HG02981 (cell line): ENCODE data around the gene TSPAN5.
"Not testable (repeated sequence)": the region's sequence is repeated elsewhere in the genome, so short reads cannot be mapped to it uniquely, and the experiment has no call there.

Experiments used
- ATAC-seq: cut with Tn5 transposase; IDR thresholded peaks from one replicate; pipeline ENCODE4 v1.9.1; 2021; ENCODE audit warnings: mild to moderate bottlenecking, moderate library complexity; ENCODE audit not compliant: unreplicated experiment

The TSPAN5 gene

DNA sequence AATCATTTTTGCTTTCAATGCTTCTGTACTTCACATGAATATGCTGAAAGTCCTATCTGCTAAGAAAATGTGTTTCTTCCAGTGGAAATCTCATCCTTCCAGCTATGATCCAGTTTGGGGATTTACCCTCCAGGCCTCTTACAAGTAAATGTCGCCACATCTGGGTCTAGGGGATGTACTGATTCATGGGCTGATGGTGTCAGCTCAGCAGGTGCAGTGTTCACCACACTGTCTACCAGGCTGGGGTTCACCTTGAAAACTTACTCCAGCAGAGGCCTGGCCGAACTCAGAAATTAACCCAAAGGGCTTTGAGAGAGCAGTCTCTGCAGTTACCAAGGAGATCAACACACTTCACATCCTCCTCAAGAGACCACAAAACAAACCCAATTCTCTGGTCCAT lies 154.3 kb downstream of the TSPAN5 start:
- ATAC-seq = no peak

DNA sequence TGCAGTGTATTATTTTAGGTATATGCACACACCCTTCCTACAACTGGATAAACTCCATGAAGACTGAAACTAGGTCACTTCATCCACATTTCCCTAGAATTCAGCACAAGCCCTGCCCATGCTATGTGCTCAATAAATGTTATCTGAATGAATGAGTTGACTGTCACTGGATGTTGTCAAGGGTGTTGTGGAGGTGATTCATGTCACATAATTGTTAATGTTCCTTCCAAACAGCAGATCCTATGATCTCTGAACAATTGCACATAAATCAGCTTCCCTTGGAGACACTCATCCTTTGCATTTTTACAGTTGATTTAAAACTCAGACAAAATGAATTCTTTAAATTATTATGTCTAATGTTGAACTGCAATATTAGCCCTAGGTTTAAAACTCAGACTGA lies 154.7 kb downstream of the TSPAN5 start:
- no peak for ATAC-seq

DNA sequence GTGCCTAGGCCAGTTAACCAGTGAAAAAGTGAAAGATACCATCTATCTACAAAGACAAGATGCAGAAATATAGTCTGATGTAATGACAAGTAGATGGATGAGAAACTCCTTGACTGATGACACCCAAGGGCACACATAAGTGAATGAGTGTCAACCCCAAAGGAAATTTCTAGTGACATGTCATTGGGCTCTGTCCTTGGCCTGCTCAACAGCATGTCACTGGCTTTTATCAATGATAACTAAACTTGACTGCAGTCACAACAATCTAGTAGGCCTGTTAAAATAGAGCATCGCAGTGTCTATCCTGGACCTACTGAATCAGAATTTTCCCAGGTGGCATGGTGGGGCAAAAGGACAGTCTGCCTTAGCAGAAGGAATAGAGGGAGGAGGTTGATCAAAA lies 155.8 kb downstream of the TSPAN5 start:
- ATAC-seq = no peak

DNA sequence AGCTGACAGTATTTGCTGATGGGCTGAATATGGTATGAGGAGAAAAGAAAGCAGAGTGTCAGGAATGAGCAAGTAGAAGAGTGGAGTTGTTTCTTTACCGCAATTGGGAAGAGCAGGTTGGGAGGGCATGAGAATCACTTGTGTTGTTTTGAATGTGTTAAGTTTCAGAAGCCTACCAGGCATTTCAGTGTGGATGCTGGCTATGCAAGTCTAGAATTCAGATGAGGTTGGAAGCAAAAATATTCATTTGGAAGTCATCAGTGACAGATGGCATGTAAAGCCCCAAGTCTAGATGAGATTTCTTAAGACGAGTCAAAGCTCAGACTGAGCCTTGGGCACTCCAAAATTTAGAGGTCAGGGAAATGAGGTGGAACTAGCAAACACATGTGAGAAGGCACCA lies 156.4 kb downstream of the TSPAN5 start:
- ATAC-seq = no peak

DNA sequence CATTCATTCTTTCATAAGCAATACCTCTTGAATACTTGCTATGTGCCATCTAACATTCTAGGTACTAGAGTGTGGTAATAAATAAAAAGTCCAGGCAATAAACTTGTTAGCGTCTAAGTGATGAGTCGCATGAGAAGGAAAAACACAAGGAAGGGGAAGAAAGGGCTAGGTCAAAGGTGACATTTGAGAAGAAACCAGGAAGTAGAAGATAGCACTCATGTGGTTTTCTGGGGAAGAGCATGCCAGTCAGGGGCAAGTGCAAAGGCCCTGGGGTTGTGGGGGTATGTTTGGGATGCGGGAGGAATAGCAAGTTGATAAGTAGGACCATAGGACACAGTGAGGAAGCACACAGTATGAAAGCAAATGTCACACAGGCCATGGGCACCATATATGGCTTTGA lies 157.0 kb downstream of the TSPAN5 start:
- no peak for ATAC-seq

DNA sequence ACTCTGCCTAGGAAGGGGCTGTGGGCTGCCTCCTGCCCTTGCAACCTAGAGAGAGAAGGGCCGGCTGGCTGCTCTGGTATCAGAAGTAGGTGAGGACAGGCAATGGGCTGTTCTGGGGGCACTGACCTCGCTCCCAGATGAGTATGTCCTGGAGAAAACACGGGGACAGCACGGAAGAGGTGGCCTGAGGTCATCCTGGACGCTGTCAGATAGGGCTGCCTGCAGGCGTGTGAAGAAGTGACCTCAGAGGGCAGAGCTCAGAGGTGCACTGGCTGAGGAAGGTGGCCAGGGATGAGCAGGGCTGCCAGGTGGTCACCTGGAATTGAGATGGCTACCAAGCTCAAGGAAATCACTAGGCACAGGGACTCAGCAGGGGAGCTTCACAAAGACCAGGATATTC lies 159.6 kb downstream of the TSPAN5 start:
- ATAC-seq = no peak

DNA sequence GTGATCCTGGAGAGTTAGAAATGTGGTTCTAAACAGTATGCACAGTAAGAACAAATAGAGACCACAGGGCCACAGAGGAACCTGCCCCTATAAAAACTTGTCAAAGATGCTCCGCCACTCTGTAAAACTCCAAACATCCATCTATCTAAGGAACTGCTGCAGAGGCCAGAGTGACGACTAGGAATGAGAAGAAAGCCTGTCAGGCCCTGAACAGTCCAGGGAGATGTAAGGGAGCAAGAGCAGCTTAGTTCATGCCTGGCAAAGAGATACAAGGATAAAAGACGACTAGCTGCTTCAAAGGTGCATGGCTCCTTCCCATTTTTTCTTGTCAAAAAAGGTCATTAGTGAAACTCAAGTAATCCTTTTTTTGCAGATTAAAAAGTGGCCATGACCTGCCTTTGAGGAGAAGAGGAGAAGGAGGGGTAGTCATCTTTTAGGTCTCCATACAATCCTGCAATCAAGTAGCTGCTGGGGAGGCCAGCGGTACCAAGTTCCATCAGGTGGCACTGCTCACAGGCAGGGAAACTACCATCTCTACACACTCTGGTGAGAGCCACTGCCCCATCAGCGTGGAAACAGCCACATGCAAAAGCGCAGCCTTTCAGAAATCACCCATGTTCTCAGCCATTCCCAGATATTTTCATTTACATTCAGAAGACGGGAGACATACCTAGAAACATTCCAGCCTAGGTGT lies 162.1 kb downstream of the TSPAN5 start:
- no peak for ATAC-seq

DNA sequence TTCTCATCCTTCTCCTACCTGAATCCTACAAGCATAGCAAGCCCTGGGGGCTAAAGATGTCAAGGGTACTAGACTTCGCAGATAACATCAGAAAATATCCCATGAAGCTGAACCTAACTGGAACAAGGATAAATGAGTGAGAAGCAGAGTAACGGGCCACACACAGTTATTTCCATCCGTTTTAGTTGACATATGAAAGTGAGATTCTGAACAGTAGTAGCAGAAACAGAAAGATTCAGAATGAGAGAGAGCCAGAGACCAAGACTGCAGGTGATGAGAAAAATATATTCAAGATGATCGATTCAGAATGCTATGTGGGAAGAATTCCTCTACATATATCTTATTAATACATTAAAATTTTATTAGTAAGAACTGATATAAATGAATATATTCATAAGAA lies 165.1 kb downstream of the TSPAN5 start:
- ATAC-seq = no peak

DNA sequence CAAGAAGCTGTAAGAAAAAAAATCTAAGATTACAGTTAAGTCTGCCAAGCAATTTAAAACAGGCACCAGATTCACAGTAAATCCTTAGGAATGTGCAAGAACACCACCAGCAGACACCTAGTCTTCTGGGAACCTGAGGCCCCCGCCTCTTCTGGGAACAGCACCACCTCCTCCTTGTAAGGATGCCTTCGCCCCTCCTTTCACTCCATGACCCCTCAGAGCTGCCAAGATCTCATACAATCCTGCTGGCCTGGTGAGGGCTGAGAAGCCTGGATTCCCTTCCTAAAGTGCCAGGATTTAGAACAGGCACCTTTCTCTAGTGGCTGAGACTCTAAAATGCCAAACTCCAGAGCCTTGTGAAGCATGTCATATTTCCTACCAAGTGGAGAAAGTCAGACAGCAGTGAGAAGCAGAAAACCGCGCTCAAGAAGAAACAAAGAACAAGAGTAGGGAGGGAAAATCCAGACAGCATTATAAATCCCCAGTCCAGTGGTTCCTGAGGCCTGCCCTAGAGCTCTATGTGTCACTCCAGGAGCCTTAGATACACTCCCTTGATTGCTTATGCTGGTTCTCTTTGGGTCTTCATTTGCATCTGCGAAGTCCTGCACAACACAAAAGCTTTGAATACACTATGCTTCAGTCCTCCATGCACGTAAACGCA lies 166.4 kb downstream of the TSPAN5 start:
- ATAC-seq = no peak

DNA sequence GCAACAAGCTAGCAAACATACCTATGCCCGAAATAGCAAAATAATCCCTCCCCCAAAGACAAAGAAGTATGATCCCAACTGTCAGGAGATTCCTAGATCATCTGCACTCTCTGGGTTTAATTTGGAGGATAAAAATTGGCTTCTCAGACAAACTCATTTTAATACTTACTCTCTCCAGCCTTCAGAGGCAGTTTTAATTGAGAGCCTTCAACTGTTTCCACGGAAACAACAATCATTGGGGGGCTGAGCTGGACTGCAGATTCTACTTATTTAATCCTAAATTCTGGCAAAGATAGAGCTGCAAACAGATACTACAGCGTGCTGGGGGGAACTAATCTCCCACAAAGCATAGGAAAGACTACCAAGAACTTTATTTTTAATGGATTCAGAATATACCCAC lies 168.2 kb downstream of the TSPAN5 start:
- no peak for ATAC-seq

DNA sequence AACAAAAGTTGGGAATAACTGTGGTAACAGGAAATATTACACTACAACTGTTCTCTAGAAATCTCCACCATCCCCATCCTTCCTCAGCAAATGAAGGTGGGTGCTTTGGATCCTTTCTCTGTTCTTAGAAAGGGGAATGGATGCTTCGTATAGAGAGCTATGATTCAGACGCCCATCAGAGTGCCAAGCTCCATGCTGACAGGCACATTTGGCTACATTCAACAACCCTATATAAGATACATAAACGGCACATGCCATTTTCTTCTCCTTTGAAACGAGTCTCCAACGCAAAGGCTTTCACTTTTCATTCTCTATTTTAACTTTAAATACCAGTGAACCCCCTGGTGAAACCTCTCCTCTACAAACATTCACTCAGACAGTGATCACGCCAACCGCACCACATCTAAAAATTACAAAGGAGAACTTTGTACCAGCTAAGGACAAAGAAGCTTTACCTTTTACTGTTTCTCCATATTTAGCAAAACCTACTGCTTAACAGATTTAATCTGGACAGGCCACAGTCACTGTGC lies 172.5 kb downstream of the TSPAN5 start:
- no peak for ATAC-seq

DNA sequence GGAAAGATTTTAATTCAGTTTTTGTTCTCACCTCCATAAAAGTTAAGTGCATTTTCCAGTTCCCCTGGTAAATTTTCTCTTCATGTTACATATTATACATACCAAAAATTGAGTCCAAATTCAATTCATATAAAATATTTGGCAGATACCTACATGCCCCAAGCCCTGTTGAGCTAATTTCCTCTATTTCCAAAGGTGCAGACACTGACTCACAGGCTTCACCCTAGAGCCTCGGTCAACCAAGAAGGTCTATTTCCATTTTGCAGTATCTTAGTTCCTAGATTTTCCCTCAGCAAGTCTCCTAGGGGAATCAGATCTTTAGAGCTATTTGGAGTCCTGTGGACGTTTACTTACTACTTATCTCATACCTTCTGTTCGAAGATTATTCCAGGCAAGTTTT lies 174.4 kb downstream of the TSPAN5 start:
- ATAC-seq = no peak

DNA sequence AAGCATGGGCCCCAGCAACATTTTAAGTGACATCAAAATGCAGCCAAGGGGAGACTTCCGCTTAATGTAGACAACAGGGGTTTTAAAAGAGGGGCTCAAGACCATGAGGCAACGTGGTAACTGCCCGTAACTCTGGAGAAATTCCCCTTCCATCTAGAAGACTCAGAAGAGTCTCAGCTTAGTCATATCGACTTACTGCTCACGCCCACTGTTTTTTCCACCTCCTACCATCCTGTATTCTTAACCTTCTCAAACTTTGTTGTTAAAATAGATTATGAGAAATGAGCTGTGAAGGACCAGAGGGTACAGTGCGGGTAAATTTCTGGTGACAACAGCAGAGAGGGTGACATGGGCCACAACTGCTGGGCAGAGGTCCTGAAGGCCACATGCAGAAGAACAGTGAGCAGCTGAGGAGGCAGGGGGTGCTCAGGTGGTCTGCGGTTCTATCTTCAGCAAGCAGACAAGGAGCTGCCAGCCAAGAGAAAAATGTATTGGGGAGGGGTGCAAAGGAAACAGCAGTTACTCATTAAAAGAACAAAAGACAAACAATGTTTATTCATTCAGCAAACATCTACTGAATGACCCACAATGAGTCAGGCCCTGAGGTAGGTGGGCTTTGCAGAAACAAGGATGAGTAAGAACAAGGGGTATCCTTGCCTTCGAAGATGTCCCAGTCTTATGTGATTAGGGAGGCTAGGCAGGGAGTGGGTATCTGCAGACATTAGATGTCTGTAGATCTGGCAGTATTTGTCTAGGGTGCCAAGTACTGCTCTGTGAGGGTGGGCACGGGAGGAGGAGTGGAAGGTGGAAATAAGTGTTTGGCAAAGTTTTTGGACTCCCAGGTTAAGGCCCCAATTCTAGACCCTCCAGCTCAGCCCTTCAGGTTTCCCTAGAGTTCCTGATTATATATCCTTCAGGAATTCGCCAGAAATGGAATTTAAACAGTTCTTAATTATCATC lies 175.3 kb downstream of the TSPAN5 start:
- ATAC-seq = peak; percentile 80

DNA sequence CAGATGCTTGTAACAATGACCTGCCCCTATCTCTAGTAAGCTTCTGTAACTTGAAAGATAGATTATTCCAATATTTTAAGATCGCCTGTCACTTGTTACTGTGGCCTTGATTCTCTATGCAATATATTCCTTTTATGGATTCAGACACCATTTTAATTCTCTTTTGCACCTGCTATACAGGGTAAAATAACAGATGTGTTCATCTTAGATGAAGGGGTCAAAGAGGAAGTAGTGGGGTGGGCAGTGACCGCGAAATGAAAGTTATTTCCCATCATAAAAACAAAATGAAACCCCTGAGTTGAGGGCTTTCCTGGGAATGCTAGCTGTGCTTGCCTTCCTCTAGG lies 175.9 kb downstream of the TSPAN5 start:
- ATAC-seq = peak; percentile 17

DNA sequence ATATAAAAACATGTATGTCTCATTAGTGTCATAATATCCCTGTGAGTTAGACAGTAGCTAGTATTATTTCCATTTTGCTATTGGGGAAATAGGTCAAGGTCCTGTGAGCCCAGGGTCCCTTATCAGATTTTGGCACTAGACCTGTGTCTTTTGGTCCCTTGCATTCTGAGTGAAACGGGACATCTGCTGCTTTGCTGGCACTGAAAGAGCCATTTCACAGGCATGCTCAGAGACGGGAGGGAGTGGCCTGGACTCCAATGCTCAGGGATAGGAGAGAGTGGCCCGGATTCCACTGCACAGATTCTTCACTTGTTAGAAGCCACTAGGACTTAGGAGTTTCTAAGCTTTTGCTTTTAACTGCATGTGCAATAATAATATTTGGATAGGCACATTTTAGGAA lies 177.2 kb downstream of the TSPAN5 start:
- no peak for ATAC-seq

DNA sequence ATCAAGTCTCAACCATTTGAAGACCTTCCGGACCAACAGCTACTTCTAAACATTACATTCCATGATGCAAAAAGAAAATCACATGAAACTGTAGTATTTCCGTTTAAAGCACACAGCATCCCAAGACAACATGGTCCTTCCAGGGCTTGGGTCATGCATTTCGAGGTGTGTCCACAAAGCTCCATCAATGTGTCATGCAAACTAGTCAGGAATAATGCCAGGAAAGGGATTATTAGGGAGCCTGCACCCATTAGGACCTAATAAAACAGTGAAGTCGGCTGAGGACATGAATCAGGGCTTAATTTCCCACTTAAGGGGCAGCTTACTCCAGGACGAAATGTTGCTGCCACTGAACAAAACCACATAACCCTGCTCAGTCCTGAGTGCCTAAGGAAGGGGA lies 177.9 kb downstream of the TSPAN5 start:
- no peak for ATAC-seq

DNA sequence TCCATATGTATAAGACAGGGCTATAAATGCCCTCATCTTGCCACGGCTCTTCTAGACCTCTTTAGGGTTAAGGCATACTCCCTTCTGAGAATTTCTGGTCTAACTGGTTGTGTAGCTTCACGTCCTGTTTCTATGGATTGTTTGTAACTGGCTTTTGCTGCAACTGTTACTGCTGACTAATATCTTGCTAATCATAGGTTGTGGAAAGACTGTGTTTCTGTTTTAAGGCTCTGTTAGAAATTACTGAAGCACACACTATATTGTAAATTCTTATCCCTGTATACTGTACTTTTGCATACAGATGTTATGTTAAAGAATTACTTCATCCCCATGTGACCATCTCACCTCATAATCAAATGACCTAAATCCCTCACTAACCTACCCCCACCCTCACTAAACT lies 178.8 kb downstream of the TSPAN5 start:
- not testable (repeated sequence) for ATAC-seq

DNA sequence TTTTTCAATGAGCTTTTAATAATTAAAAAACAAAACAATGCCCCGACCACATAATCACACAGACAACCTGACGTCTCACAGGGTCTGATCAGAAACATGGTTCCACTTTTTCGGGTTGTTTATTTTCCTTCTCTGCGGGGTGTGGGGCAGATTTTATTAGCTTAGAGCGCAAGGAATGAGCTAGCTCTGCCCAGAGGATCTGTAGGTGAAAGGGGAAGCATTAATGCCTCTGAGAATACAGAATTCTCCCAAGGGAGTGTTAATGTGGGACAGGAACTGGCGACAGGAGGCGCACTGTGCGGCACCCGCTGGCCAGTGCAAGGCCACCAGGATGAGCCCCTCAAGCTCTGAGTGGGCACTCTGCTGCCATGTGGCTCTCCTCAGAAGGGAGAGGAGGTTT lies 181.5 kb downstream of the TSPAN5 start:
- ATAC-seq = no peak

DNA sequence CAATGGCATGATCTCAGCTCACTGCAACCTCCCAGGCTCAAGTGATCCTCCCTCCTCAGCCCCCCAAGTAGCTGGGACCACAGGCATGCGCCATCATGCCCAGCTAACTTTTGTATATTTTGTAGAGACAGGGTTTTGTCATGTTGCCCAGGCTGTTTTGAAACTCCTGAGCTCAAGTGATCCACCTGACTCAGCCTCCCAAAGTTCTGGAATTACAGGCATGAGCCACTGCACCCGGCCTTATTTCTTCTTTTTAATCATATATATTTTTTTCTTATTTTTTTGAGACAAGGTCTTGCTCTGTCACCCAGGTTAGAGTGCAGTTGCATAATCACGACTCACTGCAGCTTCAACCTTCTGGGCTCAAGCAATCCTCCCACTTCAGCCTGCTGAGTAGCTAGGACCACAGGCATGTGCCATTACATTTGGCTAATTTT lies 184.0 kb downstream of the TSPAN5 start:
- ATAC-seq = no peak

DNA sequence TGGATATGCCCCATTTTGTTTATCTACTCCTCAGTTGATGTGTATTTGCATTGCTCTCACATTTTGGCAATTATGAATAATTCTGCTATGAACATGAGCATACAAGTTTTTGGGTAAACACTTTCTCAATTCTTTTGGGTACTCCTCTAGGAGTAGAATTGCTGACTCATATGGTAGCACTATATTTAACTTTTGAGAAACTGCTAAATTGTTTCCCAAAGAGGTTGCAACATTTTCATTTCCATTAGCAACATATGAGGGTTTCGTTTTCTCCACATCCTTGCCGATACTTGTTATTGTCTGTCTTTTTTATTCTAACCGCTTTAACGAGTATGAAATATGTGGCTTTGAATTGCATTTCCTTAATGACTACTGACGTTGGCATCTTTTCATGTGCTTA lies 185.4 kb downstream of the TSPAN5 start:
- ATAC-seq = no peak

DNA sequence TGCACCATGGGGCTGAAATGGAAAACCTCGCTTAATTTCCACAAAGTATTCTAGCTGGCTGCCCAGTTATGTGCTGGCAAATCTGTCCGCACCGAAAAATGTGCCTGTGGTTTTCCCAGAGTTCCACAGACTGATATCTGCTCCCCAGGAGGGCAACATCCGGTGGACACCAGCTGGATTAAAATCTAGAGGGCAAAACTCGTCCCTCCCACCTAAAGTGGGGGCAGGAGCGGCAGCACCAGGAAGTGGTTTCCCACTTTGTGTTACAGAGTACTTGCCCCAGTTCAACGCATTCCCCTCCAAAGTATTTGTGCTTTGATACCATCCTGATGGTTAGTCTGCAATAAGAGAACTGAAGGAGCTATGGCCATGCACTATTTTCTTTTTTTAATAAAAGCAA lies 187.6 kb downstream of the TSPAN5 start:
- ATAC-seq = no peak

DNA sequence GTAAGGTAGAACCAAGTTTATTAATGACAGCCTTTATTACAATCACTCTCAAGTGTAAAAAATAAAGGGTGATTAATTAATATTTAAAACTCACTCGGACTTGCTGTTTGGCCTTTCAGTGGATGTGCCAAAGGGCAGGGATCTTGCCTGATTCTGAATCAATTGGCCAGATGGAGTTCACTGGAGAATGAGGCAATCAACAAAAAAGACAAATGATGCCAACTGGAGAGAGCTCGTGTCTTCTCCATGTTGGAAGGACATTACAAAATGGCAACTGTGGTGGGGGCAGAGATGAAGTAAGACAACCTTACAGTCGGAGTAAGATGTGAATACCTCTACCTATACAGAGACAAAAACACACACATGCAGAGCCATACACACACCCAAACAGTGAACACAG lies 188.0 kb downstream of the TSPAN5 start:
- no peak for ATAC-seq
